ENCODE data around the gene MYPOP.
"Not testable (repeated sequence)": the region's sequence is repeated elsewhere in the genome, so short reads cannot be mapped to it uniquely, and the experiment has no call there.

MYPOP gene

DNA sequence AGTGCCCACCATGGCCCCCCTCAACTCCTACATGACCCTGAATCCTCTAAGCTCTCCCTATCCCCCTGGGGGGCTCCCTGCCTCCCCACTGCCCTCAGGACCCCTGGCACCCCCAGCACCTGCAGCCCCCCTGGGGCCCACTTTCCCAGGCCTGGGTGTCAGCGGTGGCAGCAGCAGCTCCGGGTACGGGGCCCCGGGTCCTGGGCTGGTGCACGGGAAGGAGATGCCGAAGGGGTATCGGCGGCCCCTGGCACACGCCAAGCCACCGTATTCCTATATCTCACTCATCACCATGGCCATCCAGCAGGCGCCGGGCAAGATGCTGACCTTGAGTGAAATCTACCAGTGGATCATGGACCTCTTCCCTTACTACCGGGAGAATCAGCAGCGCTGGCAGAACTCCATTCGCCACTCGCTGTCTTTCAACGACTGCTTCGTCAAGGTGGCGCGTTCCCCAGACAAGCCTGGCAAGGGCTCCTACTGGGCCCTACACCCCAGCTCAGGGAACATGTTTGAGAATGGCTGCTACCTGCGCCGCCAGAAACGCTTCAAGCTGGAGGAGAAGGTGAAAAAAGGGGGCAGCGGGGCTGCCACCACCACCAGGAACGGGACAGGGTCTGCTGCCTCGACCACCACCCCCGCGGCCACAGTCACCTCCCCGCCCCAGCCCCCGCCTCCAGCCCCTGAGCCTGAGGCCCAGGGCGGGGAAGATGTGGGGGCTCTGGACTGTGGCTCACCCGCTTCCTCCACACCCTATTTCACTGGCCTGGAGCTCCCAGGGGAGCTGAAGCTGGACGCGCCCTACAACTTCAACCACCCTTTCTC, 30.1 kb downstream of the MYPOP start:
- H3K4me3 ChIP-seq (replicated peaks; ENCODE audit: low read depth, low read length), result no peak overlapping the region
- DNase-seq (ENCODE audit: extremely low read depth, low read depth), result no peak
- no peak for TF ChIP-seq CTCF (IDR thresholded peaks at IDR 0.05; ENCODE audit: low read depth, low read length, missing control alignments)

GRCh38 chr19:45870798-45871197, 31.6 kb downstream of the MYPOP start:
- H3K4me3 ChIP-seq (replicated peaks; ENCODE audit: low read depth, low read length), result no peak overlapping the region
- no peak for TF ChIP-seq CTCF (IDR thresholded peaks at IDR 0.05; ENCODE audit: low read depth, low read length, missing control alignments)
- DNase-seq (ENCODE audit: extremely low read depth, low read depth), result no peak

DNA sequence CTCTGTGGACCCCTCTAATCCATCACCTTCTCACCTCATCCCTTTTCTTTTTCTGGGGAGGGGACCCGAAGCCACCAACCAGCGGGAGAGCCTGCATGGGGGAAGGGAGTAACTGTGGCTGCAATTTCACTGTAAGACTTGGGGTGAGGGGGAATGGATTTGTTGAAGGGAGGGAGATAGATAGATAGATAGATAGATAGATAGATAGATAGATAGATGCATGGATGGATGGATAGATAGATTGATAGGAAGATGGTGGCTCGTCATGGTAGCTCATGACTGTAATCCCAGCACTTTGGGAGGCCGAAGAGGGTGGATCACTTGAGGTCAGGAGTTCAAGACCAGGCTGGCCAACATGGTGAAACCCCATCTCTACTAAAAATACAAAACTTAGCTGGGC, 35.2 kb downstream of the MYPOP start:
- DNase-seq (ENCODE audit: extremely low read depth, low read depth); H3K4me3 ChIP-seq (replicated peaks; ENCODE audit: low read depth, low read length): not testable (repeated sequence)

GRCh38 chr19:45866400-45867176, 35.8 kb downstream of the MYPOP start:
- no peak overlapping the region for H3K4me3 ChIP-seq (replicated peaks; ENCODE audit: low read depth, low read length)
- TF ChIP-seq CTCF (IDR thresholded peaks at IDR 0.05; ENCODE audit: low read depth, low read length, missing control alignments), result no peak
- DNase-seq (ENCODE audit: extremely low read depth, low read depth), result no peak

- TF ChIP-seq CTCF (IDR thresholded peaks at IDR 0.05; ENCODE audit: low read depth, low read length, missing control alignments), result no peak
- no peak overlapping the region for H3K4me3 ChIP-seq (replicated peaks; ENCODE audit: low read depth, low read length)
- DNase-seq (ENCODE audit: extremely low read depth, low read depth), result no peak
Measured at GRCh38 chr19:45865269-45865948, 37.0 kb downstream of the MYPOP start.

DNA sequence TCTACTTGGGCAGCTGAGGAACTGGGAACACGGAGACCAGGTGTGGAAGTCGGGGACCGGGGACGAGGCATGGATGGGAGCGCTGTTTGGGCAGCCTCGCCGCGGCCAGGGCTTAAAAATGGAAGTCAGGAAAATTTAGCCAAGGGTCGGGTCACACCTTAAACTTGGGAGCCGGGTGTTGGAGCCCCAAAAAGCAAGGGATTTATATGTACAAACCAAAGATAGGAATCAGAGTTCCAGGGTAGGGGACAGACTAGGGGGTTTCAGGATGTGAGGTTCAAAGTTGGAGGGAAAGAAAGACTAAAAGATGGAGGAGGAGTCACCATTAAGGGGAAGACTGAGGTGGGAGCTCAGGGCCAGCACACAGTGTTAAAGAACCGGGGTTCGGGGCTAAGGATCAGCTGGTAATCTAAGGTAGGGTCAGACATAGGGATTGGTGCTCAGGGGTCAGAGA, 37.8 kb downstream of the MYPOP start:
- no peak overlapping the region for H3K4me3 ChIP-seq (replicated peaks; ENCODE audit: low read depth, low read length)
- no peak for DNase-seq (ENCODE audit: extremely low read depth, low read depth)
- TF ChIP-seq CTCF (IDR thresholded peaks at IDR 0.05; ENCODE audit: low read depth, low read length, missing control alignments), result no peak
